ENCODE data around the gene PGAP6.

DNA sequence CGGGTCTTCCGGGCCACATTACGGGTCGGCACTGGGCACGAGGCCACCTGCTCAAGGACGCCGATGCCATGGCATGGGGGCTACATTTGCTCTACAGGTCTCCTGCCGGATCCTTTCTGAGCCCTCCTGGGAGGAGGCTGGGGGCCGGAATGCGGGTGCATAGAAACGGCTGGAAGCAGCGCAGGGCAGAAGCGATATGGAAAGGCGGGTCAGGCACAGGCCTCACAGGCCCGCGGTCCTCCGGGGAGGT lies 57.7 kb downstream of the PGAP6 start:
- TF ChIP-seq, protein P1, sequence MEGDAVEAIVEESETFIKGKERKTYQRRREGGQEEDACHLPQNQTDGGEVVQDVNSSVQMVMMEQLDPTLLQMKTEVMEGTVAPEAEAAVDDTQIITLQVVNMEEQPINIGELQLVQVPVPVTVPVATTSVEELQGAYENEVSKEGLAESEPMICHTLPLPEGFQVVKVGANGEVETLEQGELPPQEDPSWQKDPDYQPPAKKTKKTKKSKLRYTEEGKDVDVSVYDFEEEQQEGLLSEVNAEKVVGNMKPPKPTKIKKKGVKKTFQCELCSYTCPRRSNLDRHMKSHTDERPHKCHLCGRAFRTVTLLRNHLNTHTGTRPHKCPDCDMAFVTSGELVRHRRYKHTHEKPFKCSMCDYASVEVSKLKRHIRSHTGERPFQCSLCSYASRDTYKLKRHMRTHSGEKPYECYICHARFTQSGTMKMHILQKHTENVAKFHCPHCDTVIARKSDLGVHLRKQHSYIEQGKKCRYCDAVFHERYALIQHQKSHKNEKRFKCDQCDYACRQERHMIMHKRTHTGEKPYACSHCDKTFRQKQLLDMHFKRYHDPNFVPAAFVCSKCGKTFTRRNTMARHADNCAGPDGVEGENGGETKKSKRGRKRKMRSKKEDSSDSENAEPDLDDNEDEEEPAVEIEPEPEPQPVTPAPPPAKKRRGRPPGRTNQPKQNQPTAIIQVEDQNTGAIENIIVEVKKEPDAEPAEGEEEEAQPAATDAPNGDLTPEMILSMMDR (IDR thresholded peaks at IDR 0.05; ENCODE audit: poor library complexity) = no peak
- no peak for TF ChIP-seq EZH2 (IDR thresholded peaks at IDR 0.05; ENCODE audit: borderline replicate concordance)

Measured in hepatocyte (in vitro differentiated cells).